ENCODE data around the gene SUPT6H. TPM values are rescaled to one million over a fixed set of nuclear protein-coding genes. Genes with fewer than 3 reads are reported as not detected.

Gene SUPT6H
- total and polyA plus RNA-seq, 9 of the 15 experiments (the other 6 are each of a cell fraction or from before 2014, with no cell fraction given), result 1.7 to 77.7 (median 49.2) TPM

DNA sequence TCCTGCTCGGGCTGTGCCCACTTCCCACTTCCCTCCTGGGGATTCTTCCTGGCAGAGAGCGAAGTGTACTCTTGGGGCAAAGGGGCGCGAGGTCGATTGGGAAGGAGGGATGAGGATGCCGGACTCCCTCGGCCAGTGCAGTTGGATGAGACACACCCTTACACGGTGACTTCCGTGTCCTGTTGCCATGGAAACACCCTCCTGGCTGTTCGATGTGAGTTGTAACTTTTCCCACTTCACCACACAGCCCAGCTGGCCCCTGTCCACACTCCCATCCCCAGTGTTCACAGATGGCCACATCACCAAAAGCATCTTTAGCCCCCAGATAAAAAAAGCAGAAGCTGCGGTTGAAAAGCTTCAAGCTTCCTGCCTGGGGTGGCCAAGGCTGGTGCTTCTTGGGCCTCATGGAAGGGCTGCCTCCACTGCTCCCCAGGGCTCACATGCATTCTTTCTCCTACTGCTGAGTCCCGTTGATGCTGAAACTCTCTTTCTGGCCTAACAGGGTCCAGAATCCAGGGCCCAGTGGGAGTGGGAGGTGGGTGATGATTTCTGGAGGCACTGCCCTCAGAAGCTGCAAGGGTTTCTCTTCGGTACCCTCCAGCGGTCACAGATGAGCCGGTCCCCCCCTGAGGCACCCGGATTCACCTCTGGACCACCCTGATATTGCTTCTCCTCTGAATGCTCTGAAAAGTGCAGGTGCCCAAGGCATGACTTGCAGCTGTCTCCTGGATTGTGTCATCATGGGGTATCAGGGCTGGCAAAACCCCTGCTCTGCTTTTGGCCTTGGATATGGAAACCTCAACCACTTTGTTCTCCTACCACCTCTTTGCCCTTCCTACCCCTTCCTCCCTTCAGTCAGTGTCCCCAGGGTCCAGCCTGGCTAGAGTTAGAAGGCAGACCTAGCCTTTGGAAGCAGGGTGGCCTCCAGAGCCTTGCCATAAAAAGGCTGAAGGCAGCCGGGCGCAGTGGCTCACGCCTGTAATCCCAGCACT, 79.6 kb downstream of the SUPT6H start (continued):
- TF ChIP-seq, protein P1, sequence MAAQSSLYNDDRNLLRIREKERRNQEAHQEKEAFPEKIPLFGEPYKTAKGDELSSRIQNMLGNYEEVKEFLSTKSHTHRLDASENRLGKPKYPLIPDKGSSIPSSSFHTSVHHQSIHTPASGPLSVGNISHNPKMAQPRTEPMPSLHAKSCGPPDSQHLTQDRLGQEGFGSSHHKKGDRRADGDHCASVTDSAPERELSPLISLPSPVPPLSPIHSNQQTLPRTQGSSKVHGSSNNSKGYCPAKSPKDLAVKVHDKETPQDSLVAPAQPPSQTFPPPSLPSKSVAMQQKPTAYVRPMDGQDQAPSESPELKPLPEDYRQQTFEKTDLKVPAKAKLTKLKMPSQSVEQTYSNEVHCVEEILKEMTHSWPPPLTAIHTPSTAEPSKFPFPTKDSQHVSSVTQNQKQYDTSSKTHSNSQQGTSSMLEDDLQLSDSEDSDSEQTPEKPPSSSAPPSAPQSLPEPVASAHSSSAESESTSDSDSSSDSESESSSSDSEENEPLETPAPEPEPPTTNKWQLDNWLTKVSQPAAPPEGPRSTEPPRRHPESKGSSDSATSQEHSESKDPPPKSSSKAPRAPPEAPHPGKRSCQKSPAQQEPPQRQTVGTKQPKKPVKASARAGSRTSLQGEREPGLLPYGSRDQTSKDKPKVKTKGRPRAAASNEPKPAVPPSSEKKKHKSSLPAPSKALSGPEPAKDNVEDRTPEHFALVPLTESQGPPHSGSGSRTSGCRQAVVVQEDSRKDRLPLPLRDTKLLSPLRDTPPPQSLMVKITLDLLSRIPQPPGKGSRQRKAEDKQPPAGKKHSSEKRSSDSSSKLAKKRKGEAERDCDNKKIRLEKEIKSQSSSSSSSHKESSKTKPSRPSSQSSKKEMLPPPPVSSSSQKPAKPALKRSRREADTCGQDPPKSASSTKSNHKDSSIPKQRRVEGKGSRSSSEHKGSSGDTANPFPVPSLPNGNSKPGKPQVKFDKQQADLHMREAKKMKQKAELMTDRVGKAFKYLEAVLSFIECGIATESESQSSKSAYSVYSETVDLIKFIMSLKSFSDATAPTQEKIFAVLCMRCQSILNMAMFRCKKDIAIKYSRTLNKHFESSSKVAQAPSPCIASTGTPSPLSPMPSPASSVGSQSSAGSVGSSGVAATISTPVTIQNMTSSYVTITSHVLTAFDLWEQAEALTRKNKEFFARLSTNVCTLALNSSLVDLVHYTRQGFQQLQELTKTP (IDR thresholded peaks at IDR 0.05; ENCODE audit: low read depth in 1 of 2, partially characterized antibody in 2 of 2), result no peak
- 0 out of 2 replicates have a peak, but pooled peaks have one; percentile 27 for TF ChIP-seq GABPA (tag; conservative IDR thresholded peaks at IDR 0.05; ENCODE audit: low read depth)
- no peak for TF ChIP-seq PHF8 (IDR thresholded peaks at IDR 0.05; ENCODE audit: borderline replicate concordance, low read length)
- TF ChIP-seq, protein P2, sequence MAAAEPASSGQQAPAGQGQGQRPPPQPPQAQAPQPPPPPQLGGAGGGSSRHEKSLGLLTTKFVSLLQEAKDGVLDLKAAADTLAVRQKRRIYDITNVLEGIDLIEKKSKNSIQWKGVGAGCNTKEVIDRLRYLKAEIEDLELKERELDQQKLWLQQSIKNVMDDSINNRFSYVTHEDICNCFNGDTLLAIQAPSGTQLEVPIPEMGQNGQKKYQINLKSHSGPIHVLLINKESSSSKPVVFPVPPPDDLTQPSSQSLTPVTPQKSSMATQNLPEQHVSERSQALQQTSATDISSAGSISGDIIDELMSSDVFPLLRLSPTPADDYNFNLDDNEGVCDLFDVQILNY (CRISPR knock-in tag; IDR thresholded peaks at IDR 0.05), result peak; percentile 54; the same call in 1 of the 2 replicates
- TF ChIP-seq CSDE1 (IDR thresholded peaks at IDR 0.05), result peak in 1 of 2 experiments; percentile 91; a peak in 2 of 4 replicates
- TF ChIP-seq, protein P3, sequence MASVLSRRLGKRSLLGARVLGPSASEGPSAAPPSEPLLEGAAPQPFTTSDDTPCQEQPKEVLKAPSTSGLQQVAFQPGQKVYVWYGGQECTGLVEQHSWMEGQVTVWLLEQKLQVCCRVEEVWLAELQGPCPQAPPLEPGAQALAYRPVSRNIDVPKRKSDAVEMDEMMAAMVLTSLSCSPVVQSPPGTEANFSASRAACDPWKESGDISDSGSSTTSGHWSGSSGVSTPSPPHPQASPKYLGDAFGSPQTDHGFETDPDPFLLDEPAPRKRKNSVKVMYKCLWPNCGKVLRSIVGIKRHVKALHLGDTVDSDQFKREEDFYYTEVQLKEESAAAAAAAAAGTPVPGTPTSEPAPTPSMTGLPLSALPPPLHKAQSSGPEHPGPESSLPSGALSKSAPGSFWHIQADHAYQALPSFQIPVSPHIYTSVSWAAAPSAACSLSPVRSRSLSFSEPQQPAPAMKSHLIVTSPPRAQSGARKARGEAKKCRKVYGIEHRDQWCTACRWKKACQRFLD (CRISPR knock-in tag; IDR thresholded peaks at IDR 0.05), result peak; percentile 95
- TF ChIP-seq, protein P4, sequence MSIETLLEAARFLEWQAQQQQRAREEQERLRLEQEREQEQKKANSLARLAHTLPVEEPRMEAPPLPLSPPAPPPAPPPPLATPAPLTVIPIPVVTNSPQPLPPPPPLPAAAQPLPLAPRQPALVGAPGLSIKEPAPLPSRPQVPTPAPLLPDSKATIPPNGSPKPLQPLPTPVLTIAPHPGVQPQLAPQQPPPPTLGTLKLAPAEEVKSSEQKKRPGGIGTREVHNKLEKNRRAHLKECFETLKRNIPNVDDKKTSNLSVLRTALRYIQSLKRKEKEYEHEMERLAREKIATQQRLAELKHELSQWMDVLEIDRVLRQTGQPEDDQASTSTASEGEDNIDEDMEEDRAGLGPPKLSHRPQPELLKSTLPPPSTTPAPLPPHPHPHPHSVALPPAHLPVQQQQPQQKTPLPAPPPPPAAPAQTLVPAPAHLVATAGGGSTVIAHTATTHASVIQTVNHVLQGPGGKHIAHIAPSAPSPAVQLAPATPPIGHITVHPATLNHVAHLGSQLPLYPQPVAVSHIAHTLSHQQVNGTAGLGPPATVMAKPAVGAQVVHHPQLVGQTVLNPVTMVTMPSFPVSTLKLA (conservative IDR thresholded peaks at IDR 0.05), result 0 out of 4 replicates have a peak, but pooled peaks of 1 of the 2 experiments have one; percentile 29
- TF ChIP-seq, protein P5, sequence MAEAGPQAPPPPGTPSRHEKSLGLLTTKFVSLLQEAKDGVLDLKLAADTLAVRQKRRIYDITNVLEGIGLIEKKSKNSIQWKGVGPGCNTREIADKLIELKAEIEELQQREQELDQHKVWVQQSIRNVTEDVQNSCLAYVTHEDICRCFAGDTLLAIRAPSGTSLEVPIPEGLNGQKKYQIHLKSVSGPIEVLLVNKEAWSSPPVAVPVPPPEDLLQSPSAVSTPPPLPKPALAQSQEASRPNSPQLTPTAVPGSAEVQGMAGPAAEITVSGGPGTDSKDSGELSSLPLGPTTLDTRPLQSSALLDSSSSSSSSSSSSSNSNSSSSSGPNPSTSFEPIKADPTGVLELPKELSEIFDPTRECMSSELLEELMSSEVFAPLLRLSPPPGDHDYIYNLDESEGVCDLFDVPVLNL (CRISPR knock-in tag; IDR thresholded peaks at IDR 0.05; ENCODE audit: low read depth), result no peak
- peak in 1 of 2 experiments; percentile 65; a peak in 1 of 4 replicates for TF ChIP-seq TRIM24 (IDR thresholded peaks at IDR 0.05)
- TF ChIP-seq, protein P6, sequence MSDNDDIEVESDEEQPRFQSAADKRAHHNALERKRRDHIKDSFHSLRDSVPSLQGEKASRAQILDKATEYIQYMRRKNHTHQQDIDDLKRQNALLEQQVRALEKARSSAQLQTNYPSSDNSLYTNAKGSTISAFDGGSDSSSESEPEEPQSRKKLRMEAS (CRISPR knock-in tag; IDR thresholded peaks at IDR 0.05), result peak; percentile 94
- TF ChIP-seq HMGN3 (IDR thresholded peaks at IDR 0.05; ENCODE audit: borderline replicate concordance, extremely low read depth, insufficient read length, low read depth, low read length), result no peak
- TF ChIP-seq DPF2 (IDR thresholded peaks at IDR 0.05), result peak; percentile 42; the same call in 1 of the 2 replicates
- TF ChIP-seq, protein P7, sequence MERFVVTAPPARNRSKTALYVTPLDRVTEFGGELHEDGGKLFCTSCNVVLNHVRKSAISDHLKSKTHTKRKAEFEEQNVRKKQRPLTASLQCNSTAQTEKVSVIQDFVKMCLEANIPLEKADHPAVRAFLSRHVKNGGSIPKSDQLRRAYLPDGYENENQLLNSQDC (CRISPR knock-in tag; IDR thresholded peaks at IDR 0.05), result no peak

All from K562 (cell line).